ENCODE measurements around the gene MTFMT.
"Not testable (repeated sequence)": the region's sequence is repeated elsewhere in the genome, so short reads cannot be mapped to it uniquely, and the experiment has no call there.

The MTFMT gene

DNA sequence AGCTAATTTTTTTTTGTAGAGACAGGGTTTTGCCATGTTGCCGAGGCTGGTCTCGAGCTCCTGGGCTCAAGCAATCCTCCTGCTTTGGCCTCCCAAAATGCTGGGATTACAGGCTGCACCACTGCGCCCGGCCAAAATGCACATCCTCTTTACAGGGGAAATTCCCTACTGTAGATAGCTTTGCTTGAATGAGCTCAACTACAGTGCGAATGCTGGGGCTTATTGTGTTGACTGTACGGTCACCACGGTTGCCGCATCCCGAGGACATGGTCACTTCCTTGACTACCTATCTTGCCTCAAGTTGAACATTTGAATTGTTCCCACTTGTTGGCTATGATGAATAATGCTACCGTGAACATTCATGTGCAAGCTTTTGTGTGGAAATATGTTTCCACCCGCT, 5.3 kb upstream of the MTFMT start:
- DNase-seq = no peak

DNA sequence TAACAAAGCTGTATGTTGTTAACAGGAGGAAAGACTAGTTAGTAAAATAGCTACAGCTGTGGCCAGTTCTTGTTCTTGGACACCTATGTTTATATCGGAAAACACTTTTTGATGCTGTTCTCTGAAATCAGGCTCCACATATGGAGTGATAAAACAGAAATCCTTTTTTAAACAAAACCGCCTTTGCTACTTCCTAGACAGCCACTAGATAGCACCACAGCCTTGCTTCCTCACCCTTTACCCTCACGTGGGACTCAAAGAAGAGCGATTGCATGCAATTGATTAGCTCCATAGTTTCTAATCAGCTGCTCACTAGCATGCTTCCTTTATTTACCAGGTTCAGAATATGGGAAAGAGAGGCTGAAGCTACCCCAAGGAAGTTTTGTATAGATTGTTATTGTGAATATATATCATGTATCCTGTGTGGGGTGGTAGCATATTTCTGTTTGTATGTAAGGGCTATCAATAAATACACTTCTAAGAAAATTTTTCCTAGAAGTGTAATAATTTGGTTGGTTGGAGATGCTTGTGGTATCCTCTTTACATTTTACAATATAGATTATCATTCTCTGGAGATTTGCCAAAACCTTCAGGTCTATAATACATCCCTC, 4.3 kb upstream of the MTFMT start:
- no peak for DNase-seq

DNA sequence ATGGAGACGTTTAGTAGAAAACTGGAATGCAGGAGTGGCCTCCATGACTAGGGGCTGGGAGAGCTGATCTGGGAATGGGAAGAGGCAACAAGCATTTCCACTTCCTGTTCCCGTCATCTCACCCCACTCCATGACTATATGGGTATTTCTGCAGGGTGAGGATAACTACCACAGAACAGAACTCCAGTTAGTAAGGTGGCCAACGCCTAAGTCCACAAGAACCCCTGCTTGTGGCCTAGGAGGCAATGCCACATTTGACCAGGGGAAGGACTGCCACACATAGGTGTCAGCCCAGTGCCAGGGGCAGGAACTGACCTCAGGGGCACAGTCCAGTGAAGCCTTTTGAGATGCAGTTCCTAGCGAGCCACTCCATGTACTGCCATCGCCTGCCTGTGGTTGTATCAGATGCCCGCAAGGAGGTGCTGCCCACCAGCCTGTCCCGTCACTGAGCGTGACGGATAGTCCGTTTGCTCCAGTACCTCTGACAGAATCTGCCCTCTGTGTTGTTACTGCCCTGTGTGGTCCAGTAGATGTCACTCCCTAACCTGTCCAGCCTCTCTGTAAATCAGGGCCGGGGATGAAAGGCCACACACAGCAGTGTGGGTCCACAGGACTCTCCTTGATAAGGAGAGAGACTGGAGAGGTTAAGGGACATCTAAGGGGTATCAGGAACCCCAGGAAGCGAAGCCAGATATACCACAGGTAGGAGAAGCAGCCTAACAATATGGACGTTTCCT, 3.5 kb upstream of the MTFMT start:
- DNase-seq = no peak

DNA sequence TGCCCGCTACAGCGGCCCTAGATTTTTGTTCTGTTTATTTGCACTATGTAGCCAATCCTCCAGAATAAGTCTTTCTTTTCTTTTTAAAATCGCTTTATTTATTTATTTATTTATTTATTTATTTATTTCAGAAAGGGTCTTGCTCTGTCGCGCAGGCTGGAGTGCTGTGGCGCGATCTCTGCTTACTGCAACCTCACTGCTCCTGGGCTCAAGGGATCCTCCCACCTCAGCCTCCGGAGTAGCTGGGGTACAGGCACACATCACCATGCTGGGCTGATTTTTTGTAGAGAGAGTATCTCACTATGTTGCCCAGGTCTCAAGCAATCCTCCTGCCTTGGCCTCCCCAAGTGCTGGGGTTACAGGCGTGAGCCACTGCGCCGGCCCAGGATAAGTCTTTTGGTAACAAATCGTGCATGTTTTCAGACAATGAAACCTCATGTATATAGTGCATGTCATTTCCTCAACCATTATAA, 333 bp upstream of the MTFMT start:
- no peak for DNase-seq

DNA sequence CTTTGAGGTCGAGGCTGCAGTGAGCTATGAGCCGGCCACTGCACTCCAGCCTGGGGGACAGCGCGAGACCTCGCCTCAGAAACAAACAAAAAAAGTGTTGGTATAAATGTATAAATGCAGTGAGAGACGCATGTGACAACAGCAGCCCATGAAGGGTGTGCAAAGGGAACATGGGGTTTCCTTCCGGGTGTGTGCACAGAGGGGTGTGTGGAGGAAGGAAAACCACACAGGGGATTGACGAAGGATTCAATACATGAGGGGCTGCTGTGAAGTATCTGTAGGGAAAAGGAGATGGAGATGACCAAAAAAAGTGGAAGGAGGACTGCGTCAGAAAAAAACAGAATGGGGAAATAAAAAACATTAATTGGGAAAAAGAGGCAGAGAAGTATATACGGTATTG, 1.1 kb downstream of the MTFMT start:
- DNase-seq = no peak

DNA sequence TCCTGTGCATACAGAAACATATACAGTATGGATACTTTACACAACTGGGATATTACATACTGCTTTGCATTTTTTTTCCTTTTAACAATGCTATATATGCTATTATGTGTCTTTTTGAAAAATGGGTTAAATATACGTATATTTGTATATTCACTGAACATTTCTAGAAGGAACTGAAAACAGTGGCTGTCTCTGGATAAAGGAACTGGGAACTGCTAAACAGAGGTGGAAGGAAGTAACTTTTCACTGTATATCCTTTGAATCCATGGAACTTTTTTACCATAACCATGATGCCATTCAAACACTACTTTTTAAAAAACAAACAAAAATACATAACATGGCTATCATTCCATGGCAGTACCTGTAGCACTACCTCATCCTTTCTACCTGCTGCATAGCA, 1.8 kb downstream of the MTFMT start:
- no peak for DNase-seq

DNA sequence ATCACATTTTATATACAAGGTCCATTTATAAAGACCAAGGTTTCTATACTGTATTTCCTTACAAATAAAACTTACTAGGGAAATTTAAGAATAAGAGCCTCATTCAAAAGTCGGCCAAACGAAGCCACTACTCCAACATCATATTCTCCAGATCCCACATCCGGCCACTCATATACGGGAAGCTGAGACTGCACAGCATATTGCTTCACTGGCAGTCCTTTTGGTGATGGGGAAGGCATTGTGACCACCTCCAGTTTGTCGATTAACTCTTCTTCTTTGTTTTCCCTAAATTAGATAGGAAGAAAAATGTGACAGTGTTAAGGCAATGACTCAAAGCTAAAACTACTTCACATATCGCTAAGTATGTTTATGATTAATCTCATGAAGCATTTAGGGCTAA, 2.7 kb downstream of the MTFMT start:
- no peak for DNase-seq

DNA sequence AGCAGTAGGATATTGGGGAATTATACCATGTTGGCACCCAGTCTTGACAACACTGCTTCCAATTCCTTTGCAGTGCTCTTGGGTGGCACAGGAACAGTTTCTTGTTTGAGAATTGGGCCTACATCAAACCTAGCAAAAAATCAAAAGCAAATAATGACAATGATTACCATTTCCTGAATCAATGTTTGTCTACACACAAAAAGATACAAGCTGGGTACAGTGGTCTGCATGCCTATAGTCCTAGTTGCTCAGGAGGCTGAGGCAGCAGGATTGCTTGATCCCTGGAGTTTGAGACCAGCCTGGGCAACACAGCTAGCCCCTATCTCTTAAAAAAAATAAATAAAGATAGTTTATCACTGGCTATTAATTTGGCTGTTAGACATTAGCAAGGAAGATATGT, 8.0 kb downstream of the MTFMT start:
- no peak for DNase-seq

DNA sequence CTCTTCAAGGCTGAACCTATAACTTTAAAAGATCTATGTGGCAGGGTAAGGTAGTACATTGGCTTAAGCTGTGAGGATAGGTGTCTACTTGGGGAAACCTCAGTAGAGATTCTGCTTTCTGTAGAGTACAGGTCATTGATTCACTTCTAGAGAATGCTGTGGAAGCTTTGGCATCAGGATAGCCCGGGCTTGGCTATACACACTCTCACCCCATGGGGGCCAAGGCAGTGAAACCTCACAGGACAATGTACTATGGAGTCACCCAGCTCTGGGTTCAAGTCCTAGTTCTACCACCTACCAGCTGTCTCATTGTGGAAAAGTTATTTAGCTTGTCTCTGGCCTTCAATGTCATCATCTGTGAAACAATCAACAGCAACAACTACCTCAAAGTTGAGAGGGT, 9.0 kb downstream of the MTFMT start:
- no peak for DNase-seq

DNA sequence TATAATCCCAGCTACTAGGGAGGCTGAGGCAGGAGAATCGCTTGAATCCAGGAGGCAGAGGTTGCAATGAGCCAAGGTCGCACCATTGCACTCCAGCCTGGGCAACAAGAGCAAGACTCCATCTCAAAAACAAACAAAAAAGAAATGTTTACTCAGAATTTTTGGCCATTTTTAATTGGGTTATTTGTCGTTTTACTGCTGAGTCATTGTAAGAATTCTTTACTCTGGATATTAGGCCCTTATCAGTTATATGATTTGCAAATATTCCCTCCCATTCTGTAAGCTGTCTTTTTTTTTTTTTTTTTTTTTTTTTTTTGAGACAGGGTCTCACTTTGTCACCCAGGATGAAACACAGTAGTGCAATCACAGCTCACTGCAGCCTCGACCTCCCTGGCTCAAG, 18.2 kb downstream of the MTFMT start:
- not testable (repeated sequence) for DNase-seq

DNA sequence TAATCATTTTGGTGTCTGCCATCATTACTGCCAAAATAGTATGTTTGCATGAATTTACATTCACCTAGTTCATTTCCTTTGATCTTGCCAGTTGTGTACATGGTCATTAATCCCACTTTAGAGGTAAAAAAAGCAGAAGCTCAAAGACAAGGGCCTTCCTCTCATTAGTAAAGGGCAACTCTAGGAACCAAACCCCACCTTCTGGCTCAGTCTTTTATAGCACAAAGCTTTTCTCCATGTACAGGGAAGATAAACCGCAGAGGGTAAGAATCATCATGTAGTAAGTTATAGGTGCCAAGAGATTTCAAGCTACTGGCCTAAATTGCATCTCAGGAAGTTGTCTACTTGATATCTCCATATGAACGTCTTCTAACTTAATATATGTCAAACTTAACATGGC, 20.5 kb downstream of the MTFMT start:
- DNase-seq = no peak

DNA sequence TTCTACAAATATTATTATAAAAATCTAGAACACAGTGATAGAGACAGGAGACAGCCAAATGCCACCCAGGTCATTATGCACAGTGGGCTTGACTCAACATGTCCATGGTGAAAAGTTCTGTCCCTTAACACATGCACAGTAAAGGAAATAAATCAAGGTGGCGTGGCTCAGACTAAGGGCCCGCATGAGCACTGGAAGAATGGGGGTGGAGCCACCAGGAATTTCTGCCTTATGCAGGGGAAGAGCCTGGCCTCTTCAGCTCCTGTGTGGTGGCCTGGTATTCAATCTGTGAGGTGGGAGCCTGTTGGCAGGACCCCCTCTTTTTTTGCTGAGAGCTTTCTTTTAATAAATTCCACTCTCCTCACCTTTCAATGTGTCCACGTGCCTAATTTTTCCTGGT, 22.6 kb downstream of the MTFMT start:
- no peak for DNase-seq

DNA sequence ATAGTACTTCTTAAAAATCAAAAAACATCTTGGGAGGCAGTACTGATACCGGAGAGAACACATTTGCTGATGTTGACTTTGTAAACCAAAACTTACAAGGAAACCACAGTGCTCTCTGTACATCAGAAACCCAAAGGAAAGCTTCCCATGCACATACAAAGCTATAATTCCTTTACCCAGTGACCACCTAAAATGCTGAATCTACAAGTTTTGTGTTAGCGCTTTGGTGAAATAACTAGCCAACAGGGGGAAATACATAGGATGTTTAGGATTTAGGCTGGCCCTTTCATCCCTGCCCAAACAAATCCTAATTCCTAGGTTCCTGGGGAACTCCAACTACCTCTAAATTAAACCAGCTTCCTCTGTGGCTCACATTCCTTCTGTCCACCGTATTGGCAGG, 24.4 kb downstream of the MTFMT start:
- DNase-seq = no peak

DNA sequence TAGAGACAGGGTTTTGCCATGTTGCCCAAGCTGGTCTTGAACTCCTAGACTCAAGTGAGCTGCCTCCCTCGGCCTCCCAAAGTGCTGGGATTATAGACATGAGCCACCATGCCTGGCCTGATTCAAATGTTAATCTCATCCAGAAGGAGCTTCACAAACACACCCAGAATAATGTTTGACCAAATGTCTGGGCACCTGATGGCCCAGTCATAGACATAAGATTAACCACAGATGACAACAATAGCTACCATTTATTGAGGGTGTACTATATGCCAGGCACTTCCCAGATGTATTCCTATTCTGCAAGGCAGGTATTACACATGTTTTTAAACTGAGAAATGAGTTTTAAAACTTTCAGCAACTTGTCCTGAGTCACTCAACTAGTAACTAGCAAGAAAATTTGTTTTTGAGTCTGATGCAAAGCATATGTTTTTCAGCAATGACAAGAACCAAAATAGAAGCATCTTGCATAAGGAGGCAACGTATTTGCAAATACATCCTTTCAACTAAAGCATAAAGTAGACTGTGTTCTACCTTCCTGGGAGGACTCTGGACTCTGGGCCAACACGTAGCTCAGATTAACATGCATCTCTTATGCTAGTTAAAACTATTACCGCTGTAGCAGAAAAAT, 31.6 kb downstream of the MTFMT start:
- DNase-seq = no peak

DNA sequence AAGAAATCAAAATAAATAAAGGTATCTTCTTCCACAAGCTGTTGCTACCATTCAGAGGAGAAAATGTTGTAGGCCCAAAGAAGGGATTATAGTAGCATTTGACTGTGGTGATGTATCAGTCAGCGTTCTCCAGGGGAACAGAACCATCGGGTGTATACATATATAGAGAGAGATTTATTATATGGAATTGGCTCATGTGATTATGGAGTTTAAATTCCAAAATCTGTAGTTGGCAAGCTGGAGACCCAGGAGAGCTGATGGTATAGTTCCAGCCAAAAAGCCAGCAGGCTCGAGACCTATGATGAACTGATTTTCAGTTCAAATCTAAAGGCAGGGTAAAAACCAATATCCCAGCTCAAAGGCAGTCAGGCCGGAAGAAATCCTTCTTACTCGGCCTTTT, 32.4 kb downstream of the MTFMT start:
- no peak for DNase-seq

DNA sequence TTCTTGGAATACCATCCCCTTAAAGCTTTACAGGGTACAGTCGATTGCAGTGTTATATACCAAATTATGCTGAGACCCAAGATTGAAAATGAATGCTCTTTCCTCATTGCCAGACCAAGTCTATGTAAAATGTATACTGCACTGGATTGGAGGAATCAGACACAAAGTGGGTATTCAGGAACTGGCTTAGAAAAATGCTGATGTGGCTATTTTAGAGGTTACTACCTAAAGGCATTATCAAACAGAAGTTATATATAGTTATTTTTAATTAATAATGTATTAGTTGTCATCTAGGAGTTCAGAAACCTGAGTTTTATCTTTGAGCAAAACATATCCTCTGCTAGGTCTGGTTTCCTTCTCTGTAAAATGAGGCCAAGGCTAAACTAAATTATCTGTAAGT, 36.1 kb downstream of the MTFMT start:
- no peak for DNase-seq

DNA sequence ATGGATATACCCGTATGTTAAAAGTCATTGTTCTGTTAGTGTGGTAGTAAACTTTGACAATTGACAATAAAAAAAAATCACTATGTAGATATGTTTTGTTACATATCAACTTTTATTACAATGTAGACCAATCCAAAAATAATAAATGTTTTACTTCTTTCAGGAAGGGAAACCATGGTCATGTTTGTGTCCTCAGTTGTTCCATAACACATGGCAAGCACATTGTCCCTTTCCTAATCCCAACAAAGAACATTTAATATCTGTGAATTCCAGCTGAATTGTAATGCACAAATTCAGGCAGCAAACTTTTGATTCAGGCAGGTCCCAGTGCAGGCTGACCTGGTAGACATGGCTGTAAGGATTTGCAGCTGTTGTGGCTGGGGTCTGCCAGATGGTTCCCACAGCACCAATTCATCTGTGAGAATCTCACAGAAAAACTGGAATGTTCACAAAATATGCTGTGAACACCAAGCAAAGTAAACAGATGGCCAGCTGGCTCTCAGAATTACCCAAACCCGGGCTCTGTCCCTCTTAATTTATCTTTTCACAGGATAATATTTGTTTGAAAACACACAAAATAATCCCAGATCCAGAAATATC, 37.8 kb downstream of the MTFMT start:
- peak; percentile 11 for DNase-seq

DNA sequence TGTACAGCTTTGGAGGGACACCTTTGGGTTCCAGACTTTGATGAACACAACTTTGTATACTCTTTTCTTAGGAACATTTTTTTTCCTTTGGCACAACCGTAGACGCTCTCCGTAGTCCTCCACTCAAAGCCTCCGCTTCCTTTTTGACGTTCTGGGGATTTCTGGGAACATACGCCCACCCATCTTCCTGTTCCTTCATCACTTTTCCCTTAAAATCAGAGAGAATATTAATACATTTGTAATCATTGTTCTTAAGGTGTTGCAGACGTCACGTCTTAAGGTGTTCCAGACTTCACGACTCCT, 39.3 kb downstream of the MTFMT start:
- no peak for DNase-seq

DNA sequence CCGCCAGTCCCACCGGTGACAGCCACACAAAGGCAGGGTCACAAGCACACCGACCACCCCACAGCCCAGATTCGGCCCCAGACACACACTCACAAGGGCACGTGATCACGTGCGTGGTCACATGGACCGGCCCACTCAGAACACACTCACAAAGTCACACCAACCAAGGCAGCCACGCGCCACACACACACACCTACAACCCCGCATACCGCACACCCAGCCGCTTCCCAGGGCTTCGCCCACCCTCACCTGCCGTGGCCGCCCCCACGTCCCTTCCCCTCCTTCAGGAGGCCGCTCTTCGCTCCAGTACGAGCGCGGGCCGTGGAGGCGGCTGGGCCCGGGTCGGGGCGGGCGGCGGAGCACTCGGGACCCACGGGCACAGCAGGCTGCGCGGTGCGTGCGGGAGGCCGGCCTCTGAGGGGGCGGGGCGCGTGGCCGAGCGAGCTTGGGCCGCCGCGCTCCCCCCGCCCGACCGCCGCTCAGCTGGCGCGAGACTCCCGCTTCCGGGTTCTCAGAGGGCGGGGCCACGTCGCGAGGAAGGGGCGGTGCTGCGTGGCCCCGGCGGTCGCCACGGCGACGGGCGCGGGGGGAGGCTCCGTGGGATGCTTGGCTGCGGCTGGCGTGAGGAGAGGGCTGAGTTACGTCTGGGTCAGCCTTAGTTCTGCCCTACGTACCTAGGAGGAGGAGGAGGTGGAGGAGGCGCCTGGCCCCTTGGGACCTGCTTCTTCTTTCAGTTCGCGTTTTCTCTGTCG, 39.8 kb downstream of the MTFMT start, which contains the start of gene SPG21:
Gene SPG21, minus strand, starts transcription at position 499 of the 752 bp plus-strand sequence. CDS start 6,345 bp downstream, outside the sequence.
- DNase-seq = peak; percentile 45

DNA sequence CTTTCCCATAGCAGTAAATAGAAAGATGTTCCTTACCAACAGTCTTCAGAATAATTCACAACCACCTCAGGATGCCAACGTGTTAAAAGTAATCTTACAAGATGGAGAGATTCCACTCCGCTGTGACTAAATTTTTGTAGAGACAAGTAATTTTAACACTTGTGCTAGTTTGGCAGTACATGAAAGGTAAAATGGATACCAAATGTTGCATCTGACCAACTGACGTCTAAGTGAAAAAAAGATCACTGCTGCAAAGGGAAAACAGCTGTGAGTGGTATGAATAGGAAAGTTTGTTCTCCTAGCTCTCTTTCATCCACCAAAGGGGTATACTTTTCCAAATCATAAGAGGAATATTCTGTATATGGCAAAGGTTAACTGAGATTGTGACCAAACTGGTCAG, 42.3 kb downstream of the MTFMT start:
- DNase-seq = no peak

DNA sequence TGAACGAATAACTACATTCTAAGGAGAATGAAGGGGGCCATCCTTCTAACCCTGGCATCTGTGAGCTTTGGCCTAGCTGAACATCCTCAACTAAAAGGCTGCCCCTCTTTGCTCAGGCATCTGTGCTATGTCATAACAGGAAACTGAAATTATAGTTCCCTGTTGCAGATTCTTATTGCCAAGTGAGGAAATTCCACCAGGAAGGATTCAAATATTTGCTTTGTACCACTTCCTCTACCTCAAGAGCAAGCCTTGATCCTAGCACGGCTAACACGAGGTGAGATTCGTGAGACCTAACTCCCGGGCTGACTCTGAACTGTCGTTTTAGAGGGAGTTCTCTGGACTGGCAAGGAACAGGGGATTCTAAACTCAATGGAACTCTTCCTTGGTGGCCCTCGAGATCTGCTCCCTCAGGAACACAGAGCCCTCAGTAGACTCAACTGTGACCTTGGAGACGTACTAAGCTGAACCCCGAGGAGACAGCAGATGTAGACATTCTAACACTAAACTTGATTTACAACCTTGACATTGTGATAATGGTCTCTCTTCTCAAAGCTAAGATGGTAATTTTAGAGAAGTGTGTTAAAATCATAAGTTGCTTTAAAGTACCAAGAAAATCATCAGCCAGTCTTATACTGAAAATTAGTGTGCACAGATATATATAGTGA, 43.9 kb downstream of the MTFMT start:
- DNase-seq = no peak

DNA sequence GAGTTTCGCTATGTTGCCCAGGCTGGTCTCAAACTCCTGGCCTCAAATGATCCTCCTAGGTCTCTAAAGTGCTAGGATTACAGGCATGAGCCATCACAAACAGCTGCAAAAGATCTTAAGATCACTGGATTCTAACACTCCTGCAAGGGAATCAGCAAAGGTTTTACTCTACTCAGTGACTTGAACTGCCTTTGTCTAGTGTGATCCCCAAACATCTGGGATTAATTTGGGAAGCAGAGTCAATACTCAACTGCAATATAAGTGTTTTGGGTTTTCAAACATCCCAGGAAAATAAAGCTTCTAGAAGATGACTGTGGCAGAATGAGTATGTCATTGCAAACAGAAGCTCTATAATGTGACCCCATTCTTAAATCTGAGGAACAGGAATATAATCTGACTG, 47.0 kb downstream of the MTFMT start:
- DNase-seq = no peak

Measured in DMS 273 treated with DMSO at 0.1 percent for 48 hours (cell line).